HG02970 (cell line): Measurements from ENCODE around the gene LARP4B.

Experiments used
- ATAC-seq: cut with Tn5 transposase; IDR thresholded peaks from one replicate; pipeline ENCODE4 v1.9.1; 2021; ENCODE audit warnings: mild to moderate bottlenecking, moderate library complexity, moderate number of reproducible peaks; ENCODE audit not compliant: unreplicated experiment, low FRiP score

Gene LARP4B

DNA sequence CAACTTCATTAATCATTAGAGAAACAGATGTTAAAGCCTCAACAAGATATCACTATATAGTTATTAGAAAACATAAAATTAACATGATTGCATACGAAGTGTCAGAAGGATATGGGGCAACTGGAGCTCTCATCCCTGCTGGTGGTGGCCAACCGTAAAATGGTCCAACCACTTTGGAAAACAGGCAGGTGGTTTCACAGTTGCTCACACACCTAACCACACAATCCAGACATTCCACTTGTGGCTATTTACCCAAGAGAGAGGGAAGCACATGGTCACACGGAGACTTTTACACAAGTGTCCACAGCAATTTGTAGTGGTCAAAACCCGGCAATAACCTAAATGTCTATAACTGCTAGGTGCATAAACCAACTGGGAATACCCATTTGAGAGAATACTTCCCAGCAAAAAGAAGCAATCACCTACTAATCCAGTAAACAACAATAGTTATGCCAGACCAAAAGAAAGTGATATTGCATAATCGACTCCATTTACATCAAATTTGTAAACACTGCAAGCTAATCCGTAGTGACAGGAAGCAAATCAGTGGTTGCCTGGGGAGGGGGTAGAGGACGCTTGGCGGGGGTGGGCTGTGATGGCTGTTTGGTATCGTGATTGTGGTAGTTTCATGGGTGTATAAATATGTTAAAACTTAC, 91.8 kb downstream of the LARP4B start:
- no peak for ATAC-seq

GRCh38 chr10:836782-837181, 94.7 kb downstream of the LARP4B start:
- no peak for ATAC-seq

GRCh38 chr10:834493-834892, 97.0 kb downstream of the LARP4B start:
- ATAC-seq = no peak

GRCh38 chr10:829241-829640, 102.3 kb downstream of the LARP4B start:
- ATAC-seq = no peak

DNA sequence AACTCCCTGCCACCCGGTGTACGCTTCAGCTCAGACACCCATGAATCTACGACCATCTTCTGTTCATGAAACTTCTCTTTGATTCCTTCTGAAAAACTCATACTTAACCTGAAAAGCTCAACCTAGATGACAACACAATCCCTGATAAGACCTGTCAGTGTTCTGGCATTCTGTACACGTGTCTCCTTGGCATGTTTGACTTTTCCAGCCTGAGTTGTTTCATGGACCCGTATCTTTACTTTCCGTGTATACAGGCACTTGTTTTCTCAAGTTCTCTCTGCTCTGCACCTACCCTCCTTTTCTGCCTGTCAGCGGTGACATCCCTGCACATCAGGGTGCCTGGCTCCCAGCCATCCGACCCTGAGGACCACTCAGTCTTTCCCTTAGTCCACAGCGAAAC, 103.3 kb downstream of the LARP4B start:
- no peak for ATAC-seq

DNA sequence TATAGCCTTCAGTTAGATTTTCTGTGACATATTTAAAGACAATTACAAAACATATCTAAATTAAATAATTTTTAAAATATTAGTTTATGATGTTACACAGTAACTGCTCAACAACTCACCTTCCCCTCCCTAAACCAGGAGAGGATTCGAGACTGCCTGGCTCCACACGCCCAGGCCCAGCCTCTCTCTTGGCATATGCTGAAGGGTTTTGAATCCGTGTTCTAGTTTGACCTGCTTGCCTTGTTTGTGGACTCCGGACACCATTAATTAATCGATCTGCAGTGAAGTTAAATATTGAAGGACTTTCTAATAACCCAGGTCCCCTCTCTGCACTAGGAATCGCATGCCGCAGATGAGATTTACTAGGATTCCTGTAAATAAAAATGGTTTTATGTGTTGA, 106.6 kb downstream of the LARP4B start:
- ATAC-seq = no peak

GRCh38 chr10:824497-824896, 107.0 kb downstream of the LARP4B start:
- no peak for ATAC-seq

GRCh38 chr10:822661-823367, 108.7 kb downstream of the LARP4B start:
- no peak for ATAC-seq

DNA sequence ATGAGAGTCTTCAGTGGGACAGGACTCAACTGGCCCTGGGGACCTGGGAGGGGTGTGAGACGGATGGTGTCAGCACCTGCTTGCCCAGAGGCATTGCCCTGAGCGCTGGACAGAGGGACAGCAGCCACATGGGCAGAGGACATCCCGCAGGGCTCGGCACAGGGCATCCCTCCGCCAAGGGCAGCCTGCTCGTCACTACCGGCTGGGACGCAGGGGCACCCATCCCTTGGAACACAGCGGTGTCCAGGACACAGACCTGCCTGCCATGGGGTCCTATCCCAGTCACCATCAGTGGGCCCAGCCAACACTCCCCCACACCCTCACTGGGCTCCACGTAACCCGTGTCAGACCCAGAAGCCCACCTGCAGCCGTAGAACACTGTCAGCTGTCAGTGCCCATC, 109.3 kb downstream of the LARP4B start:
- no peak for ATAC-seq

DNA sequence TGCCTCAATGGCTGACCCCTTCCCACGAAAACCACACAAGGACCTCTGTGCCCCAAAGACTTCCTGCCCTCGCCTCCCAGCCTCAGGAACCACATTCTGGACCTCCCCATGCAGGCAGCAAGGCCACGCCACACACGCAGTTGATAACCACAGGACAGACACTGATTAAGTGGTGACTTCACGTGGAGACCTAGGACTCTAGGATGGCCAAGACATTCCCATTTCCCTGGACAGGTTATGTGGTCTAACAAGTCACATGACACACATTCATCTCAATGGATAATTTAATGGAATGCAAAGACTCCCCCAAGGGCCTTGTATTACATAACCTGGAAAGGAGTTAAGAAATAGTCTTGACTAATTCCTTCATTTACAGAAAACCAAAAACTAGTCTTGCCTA, 110.2 kb downstream of the LARP4B start:
- no peak for ATAC-seq

GRCh38 chr10:819816-820215, 111.7 kb downstream of the LARP4B start:
- no peak for ATAC-seq

GRCh38 chr10:819326-819725, 112.2 kb downstream of the LARP4B start:
- no peak for ATAC-seq

GRCh38 chr10:818526-819220, 112.8 kb downstream of the LARP4B start:
- no peak for ATAC-seq

DNA sequence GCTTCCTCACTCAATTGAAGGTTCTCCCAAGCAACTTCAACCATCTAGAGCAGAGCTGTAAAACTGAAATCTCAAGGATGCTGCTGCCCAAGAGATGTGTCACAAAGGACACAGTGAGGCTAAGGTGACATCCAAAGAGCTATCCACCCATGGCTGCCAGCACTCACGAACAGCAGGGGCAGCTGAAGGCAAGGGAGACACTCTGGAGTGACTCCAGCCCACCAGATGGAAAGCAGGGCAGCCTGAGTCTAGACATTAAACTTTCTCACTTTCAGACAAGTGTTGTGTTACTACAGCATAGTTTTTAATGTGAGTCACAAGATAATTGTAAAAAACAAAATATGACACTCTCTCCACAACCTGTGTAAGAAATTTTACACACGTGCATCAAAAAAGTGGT, 113.5 kb downstream of the LARP4B start:
- no peak for ATAC-seq

GRCh38 chr10:817371-817770, 114.1 kb downstream of the LARP4B start:
- no peak for ATAC-seq

DNA sequence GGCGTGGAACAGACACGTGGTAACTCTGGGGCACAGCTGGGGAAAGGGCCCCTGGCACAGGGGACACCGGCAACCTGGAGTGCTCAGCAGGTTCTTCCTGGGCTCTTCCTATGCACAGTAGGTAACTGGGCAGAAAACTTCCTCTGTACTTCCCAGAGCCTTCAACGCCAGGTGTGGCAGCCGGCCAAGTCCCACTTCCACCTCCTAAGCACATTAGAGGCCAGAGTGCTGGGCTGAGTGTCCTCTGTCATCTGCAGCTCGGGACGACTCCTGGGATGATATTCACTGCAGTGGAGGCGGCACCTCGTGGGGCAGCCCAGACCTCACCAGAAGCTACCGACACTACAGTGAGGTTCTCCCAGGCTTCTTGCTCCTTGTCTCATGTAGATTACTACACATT, 114.5 kb downstream of the LARP4B start:
- no peak for ATAC-seq

- ATAC-seq = no peak
These were observed 115.4 kb downstream of the LARP4B start for GRCh38 chr10:816091-816477.

DNA sequence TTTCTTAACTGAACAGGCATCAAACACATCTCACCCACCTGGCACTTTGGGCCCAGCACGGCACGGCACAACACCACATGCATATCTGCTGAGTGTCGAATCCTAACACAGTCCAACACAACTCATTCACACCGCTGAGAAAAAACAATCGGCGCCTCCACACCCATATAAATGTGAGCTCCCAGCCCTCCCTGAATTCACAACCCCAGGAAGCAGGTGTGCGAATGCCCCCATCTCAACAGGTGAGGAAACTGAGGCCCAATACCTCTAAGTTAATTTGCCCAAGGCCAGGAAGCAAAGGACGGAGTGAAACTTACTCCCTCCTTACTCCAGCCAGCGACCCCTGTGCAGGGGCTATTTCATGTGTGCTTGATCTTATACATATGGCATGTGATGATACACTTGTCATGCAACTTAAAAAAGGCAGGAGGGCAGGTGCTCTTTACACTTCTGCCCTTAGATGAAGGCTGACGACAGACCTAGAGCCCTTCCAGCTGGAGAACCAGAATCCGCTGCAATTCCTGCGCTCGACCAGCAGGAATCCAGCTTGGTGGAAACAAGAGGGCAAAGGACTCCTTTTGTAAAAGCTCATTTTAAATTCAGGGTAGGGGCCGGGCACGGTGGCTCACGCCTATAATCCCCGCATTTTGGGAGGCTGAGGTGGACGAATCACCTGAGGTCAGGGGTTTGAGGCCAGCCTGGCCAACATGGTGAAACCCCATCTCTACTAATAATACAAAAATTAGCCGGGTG, 116.0 kb downstream of the LARP4B start:
- no peak for ATAC-seq

GRCh38 chr10:814536-815302, 116.8 kb downstream of the LARP4B start:
- no peak for ATAC-seq

GRCh38 chr10:813286-813685, 118.2 kb downstream of the LARP4B start:
- ATAC-seq = no peak
